ENCODE data around the gene RFC1. TPM values are rescaled to one million over a fixed set of nuclear protein-coding genes. Genes with fewer than 3 reads are reported as not detected.

RFC1 gene
- total RNA-seq, 1 donor from 2014 or later: 123 TPM

DNA sequence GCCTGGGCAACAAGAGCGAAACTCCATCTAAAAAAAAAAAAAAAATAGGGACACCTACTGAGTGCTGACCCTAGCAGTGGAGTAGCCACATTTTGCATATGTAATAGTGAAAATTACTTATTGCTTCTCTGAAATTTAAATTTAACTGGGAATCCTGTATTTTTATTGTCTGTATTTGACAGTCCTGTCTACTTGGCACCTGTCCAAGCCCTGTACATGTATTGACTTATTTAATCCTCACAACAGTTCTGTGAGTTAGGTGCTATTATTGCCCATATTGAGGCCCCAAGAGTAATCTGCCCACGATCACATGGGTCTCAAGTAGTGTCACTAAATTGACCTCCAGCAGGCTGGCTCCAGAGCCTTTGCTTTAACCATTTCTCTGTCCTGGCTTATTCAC lies 102.3 kb downstream of the RFC1 start:
- H4K20me1 ChIP-seq (ENCODE audit: low read depth): no peaks in the 10 kb centered on the region
- no peaks in the 10 kb centered on the region for H3K4me1 ChIP-seq
- Mint-ChIP-seq H3K4me3 (no peak overlapping the region), H3K27ac (no peak overlapping the region), H3K9me3 (no peaks in the 10 kb centered on the region), H3K4me1 (no peaks in the 10 kb centered on the region), H3K36me3 (peaks cover 40% of the 10 kb centered on the region), H3K27me3 (ENCODE audit: insufficient read depth, low read depth) (no peaks in the 10 kb centered on the region)
- no peaks in the 10 kb centered on the region for H3K9me3 ChIP-seq (ENCODE audit: low read depth)
- H2AFZ ChIP-seq (replicated peaks): no peak overlapping the region
- TF ChIP-seq EZH2 (IDR thresholded peaks at IDR 0.05) (no peak), EZH2phosphoT487 (IDR thresholded peaks at IDR 0.05) (no peak)
- TF ChIP-seq, protein P1, sequence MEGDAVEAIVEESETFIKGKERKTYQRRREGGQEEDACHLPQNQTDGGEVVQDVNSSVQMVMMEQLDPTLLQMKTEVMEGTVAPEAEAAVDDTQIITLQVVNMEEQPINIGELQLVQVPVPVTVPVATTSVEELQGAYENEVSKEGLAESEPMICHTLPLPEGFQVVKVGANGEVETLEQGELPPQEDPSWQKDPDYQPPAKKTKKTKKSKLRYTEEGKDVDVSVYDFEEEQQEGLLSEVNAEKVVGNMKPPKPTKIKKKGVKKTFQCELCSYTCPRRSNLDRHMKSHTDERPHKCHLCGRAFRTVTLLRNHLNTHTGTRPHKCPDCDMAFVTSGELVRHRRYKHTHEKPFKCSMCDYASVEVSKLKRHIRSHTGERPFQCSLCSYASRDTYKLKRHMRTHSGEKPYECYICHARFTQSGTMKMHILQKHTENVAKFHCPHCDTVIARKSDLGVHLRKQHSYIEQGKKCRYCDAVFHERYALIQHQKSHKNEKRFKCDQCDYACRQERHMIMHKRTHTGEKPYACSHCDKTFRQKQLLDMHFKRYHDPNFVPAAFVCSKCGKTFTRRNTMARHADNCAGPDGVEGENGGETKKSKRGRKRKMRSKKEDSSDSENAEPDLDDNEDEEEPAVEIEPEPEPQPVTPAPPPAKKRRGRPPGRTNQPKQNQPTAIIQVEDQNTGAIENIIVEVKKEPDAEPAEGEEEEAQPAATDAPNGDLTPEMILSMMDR (IDR thresholded peaks at IDR 0.05): no peak
- H3K4me2 ChIP-seq: no peak overlapping the region
- H3K79me2 ChIP-seq (ENCODE audit: low read depth): no peaks in the 10 kb centered on the region
- H3K27me3 ChIP-seq: no peaks in the 10 kb centered on the region
- no peaks in the 10 kb centered on the region for H3K36me3 ChIP-seq
- H3K9ac ChIP-seq: no peak overlapping the region
- no peak overlapping the region for H3K27ac ChIP-seq
- no peak for DNase-seq (ENCODE audit: low spot score)
- no peaks in the 10 kb centered on the region for H3F3A ChIP-seq (ENCODE audit: low read depth)
- no peak overlapping the region for H3K4me3 ChIP-seq

- Histone ChIP-seq H3K79me2 (ENCODE audit: low read depth) (no peaks in the 10 kb centered on the region), H3K36me3 (peaks cover 9% of the 10 kb centered on the region), H2AFZ (replicated peaks) (no peak overlapping the region), H3K4me2 (no peak overlapping the region), H3K9me3 (ENCODE audit: low read depth) (no peaks in the 10 kb centered on the region), H3K4me1 (no peaks in the 10 kb centered on the region), H3K9ac (no peak overlapping the region), H3F3A (ENCODE audit: low read depth) (no peaks in the 10 kb centered on the region), H4K20me1 (ENCODE audit: low read depth) (no peaks in the 10 kb centered on the region), H3K4me3 (no peak overlapping the region), H3K27me3 (no peaks in the 10 kb centered on the region), H3K27ac (no peak overlapping the region)
- Mint-ChIP-seq H3K27me3 (ENCODE audit: insufficient read depth, low read depth) (no peaks in the 10 kb centered on the region), H3K4me3 (no peak overlapping the region), H3K9me3 (no peaks in the 10 kb centered on the region), H3K4me1 (no peaks in the 10 kb centered on the region), H3K36me3 (peaks cover 38% of the 10 kb centered on the region), H3K27ac (no peak overlapping the region)
- no peak for DNase-seq (ENCODE audit: low spot score)
- TF ChIP-seq, protein P1 (IDR thresholded peaks at IDR 0.05): no peak
- TF ChIP-seq EZH2 (IDR thresholded peaks at IDR 0.05): no peak
- no peak for TF ChIP-seq EZH2phosphoT487 (IDR thresholded peaks at IDR 0.05)
These were observed 106.4 kb downstream of the RFC1 start for GRCh38 chr4:39259571-39260330.

DNA sequence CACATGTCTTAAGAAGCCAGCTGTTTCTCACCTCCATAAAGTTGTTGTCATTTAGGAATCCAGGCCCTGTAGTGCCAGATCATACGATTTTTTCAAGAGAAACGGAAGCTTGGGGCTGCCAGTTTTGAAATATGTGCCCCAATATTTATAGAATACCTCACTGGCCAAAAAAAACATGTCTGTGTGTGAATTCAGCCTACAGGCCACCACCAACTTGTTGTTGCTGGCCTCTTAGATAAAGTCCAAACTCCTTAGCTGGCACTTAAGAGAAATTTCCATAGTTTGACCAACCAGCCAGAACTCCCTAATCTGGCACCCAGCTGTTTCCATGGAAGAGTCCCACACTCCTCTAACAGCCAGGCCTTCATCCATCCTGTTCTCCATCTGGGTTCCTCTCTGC lies 109.7 kb downstream of the RFC1 start:
- Mint-ChIP-seq H3K4me1 (no peaks in the 10 kb centered on the region), H3K4me3 (no peak overlapping the region), H3K27ac (no peak overlapping the region), H3K9me3 (no peaks in the 10 kb centered on the region), H3K27me3 (ENCODE audit: insufficient read depth, low read depth) (no peaks in the 10 kb centered on the region), H3K36me3 (peaks cover 32% of the 10 kb centered on the region)
- peaks cover 14% of the 10 kb centered on the region for H3K36me3 ChIP-seq
- H3K27ac ChIP-seq: no peak overlapping the region
- no peak overlapping the region for H3K4me3 ChIP-seq
- H3K4me2 ChIP-seq: no peak overlapping the region
- H3K4me1 ChIP-seq: no peaks in the 10 kb centered on the region
- H4K20me1 ChIP-seq (ENCODE audit: low read depth): no peaks in the 10 kb centered on the region
- no peaks in the 10 kb centered on the region for H3K27me3 ChIP-seq
- H3K9ac ChIP-seq: no peak overlapping the region
- no peak for DNase-seq (ENCODE audit: low spot score)
- H3F3A ChIP-seq (ENCODE audit: low read depth): no peaks in the 10 kb centered on the region
- H3K9me3 ChIP-seq (ENCODE audit: low read depth): no peaks in the 10 kb centered on the region
- TF ChIP-seq EZH2 (IDR thresholded peaks at IDR 0.05) (no peak), EZH2phosphoT487 (IDR thresholded peaks at IDR 0.05) (no peak)
- TF ChIP-seq, protein P1 (IDR thresholded peaks at IDR 0.05): no peak
- H2AFZ ChIP-seq (replicated peaks): no peak overlapping the region
- H3K79me2 ChIP-seq (ENCODE audit: low read depth): no peaks in the 10 kb centered on the region
